Panc1 (cell line): Measurements from ENCODE around the gene BMI1.

Experiments used
- POLR2AphosphoS5 ChIP-seq: IDR thresholded peaks from 2 replicates; pipeline ENCODE4 v1.6.1; 2012; ENCODE audit warnings: mild to moderate bottlenecking, low read depth, low read length, moderate library complexity
- SIN3A ChIP-seq: IDR thresholded peaks from 2 replicates; pipeline ENCODE4 v1.6.1; 2012; ENCODE audit warnings: low read depth, mild to moderate bottlenecking, low read length, moderate library complexity, borderline replicate concordance; ENCODE audit not compliant: insufficient read depth
- TCF7L2 ChIP-seq: IDR thresholded peaks from 2 replicates; pipeline ENCODE4 v1.6.1; 2011; ENCODE audit warnings: mild to moderate bottlenecking, low read depth, low read length, inconsistent platforms
- TF ChIP-seq, protein P1 (sequence below): fragments of 450-650 bp; IDR thresholded peaks from 2 replicates; pipeline ENCODE4 v1.5.1; 2017; ENCODE audit warnings: mild to moderate bottlenecking
- TF ChIP-seq, protein P2 (sequence below), 2 experiments: IDR thresholded peaks; 2 replicates each; pipeline ENCODE4 v1.6.1; 2011 to 2012; ENCODE audit warnings: low read depth in 2 of 2, control low read depth in 1 of 2, low read length in 1 of 2, mild to moderate bottlenecking in 1 of 2, moderate library complexity in 1 of 2; ENCODE audit not compliant: insufficient read depth in 1 of 2

DNA sequence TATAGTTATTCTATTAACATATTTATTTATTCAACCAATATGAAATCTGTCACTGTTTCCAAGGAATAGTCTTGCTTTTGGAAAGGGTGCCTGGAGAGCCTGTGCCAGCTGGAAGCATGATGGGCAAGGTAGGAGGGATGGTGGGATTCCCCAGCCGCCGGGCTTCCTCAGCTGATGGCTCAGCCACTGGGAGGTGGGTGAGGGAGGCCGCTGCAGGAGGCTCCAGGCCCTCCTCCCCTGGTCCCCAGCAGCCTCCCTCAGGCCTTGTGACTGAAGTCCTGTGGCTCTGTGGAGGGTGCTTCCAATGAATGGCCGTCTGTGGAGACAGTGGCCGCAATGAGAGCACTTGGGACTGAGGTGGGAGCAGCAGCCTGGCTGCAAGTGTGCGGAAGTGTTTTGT lies 51.4 kb downstream of the BMI1 start:
- TF ChIP-seq, protein P1, sequence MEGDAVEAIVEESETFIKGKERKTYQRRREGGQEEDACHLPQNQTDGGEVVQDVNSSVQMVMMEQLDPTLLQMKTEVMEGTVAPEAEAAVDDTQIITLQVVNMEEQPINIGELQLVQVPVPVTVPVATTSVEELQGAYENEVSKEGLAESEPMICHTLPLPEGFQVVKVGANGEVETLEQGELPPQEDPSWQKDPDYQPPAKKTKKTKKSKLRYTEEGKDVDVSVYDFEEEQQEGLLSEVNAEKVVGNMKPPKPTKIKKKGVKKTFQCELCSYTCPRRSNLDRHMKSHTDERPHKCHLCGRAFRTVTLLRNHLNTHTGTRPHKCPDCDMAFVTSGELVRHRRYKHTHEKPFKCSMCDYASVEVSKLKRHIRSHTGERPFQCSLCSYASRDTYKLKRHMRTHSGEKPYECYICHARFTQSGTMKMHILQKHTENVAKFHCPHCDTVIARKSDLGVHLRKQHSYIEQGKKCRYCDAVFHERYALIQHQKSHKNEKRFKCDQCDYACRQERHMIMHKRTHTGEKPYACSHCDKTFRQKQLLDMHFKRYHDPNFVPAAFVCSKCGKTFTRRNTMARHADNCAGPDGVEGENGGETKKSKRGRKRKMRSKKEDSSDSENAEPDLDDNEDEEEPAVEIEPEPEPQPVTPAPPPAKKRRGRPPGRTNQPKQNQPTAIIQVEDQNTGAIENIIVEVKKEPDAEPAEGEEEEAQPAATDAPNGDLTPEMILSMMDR = no peak
- TF ChIP-seq POLR2AphosphoS5 (no peak), TCF7L2 (no peak), SIN3A (no peak)
- TF ChIP-seq, protein P2, sequence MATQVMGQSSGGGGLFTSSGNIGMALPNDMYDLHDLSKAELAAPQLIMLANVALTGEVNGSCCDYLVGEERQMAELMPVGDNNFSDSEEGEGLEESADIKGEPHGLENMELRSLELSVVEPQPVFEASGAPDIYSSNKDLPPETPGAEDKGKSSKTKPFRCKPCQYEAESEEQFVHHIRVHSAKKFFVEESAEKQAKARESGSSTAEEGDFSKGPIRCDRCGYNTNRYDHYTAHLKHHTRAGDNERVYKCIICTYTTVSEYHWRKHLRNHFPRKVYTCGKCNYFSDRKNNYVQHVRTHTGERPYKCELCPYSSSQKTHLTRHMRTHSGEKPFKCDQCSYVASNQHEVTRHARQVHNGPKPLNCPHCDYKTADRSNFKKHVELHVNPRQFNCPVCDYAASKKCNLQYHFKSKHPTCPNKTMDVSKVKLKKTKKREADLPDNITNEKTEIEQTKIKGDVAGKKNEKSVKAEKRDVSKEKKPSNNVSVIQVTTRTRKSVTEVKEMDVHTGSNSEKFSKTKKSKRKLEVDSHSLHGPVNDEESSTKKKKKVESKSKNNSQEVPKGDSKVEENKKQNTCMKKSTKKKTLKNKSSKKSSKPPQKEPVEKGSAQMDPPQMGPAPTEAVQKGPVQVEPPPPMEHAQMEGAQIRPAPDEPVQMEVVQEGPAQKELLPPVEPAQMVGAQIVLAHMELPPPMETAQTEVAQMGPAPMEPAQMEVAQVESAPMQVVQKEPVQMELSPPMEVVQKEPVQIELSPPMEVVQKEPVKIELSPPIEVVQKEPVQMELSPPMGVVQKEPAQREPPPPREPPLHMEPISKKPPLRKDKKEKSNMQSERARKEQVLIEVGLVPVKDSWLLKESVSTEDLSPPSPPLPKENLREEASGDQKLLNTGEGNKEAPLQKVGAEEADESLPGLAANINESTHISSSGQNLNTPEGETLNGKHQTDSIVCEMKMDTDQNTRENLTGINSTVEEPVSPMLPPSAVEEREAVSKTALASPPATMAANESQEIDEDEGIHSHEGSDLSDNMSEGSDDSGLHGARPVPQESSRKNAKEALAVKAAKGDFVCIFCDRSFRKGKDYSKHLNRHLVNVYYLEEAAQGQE (IDR thresholded peaks at IDR 0.05; ENCODE audit: insufficient read depth in 1 of 2, low read depth in 2 of 2, low read length in 1 of 2) = no peak
